ENCODE results near the gene GPR15LG.

GPR15LG gene

DNA sequence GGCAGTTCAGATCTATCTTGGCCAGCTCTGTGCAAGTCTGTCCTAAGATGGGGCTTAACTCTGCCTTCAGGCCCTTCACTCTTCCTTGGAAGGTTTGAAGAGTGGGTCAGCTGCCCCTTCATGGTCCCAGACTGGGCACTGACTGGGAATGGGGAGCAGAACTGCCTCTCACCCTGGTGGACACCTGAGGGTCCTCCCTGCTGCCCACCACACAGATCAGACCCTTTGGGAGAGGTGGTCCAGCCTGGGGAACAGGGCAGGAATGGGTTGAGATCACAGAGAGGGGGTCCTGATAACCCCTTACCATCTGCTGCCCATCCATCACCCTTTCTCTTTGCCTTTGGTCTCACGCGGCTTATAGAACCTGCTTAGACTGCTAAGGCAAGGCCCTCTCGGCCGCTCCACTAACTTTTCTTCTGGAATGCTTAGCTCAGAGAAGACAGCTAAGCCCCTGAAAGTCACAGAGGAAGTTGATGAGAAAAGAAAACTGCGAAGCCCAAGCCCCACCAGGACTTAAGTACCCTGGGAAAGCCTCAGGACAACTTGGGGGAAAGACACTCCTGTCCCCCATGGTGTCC is 20.3 kb downstream of the GPR15LG start:
- no peak for DNase-seq (ENCODE audit: low spot score)

DNA sequence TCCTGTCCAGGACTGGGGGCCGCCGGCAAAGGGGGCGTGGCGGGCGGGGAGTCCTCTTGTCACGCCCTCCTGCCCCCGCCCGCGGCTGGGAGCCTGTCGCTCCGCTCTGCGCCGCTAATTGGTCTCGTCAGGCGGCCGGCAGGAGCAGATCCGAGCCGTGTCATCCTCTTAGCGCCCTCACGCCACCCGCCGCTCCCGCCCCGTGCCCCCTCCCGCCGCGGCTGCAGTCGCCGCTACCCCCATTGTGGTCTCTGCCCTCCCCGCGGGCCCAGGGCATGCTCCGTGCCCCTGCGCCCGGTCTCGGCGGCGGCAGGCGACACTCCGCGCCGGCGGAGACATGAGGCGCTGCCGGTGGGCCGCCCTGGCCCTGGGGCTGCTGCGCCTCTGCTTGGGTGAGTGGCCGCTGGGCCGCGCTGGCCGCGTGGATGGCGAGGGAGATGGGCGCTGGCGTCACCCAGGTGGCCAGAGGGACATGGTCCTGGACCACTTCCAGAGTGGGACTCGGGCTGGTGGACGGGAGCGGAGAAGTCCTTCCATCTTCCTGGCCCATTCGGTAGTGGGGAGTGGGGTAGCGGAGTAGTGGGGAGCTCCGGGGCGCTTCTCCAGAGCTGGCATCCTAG is 20.9 kb downstream of the GPR15LG start, which contains the start of gene CDHR1:
TSS of gene CDHR1 (plus strand) at position 114 of the 620 bp plus-strand sequence. CDS start at position 338, 224 bp downstream.
- DNase-seq (ENCODE audit: low spot score) = peak; percentile 52

DNA sequence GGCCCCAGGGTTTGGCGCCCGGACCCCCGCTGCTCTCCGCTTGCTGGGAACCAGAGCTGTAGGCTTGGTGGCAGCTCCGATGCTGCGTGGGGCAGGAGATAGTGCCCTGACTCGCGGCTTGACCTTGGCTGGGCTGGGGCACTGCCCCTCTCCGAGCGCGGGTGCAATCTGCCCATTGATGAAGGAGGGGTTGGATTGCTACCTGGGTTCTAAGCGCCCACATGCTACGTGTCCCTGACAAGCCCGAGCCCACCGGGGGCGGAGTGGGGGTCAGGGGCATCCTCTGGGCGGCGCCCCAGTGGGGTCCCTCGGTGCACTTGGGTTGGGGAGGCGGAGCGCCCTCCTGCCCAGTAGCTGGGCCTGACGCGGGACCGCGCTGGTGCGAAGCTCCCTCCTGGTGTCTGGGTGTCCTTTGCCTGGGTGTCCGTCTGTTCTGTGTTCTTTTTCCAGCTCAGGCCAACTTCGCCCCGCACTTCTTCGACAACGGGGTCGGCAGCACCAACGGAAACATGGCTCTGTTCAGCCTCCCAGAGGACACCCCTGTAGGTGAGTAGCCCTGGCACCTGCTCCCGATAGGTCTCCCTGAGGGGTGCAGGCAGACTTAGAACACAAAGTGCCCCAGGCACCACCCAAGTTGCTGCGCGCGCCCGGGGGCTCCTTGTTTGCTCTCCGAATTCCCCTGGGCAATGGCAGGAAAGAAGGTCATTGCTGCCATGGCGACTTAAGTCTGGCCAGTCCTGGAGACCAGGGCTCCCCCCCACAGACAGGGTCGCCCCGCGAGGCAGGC is 21.6 kb downstream of the GPR15LG start:
- DNase-seq (ENCODE audit: low spot score) = no peak

DNA sequence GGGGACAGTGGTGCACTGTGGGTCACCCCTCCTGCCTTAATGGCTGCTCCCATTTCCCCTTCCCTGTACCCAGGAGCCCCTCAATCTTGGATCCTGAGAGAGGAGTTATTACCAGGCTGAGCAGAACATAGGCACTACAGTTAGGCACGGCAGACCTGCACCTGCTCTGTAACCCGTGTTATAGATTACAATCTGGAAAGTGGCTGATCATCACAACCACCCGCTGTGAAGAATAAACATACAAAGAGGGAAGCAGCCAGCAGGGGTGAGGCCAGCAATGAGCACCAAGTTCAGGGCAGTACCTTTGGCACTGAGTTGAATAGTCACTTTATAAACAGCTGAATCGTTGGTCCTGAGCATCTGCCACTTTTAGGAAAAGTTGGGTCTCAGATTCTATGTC is 22.5 kb downstream of the GPR15LG start:
- no peak for DNase-seq (ENCODE audit: low spot score)

DNA sequence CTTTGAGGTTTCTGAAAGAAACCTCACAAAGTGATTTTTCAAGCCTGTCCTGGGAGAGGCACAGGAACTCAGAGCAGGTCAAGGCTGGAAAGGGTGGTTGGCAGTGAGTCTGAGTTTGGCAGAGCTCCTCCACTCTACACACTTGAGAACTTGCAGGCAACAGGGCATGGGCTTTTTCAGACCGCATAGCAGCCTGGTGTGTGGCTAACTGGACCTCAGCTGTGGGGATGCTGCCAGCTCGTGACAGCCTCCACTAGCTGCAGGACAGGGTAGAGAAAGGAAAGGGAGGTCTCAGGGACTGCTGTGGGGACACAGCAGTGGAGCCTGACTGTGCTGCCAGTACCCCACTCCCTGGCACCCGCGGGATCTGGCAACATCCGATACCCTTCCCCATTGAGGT is 23.3 kb downstream of the GPR15LG start:
- DNase-seq (ENCODE audit: low spot score) = no peak

DNA sequence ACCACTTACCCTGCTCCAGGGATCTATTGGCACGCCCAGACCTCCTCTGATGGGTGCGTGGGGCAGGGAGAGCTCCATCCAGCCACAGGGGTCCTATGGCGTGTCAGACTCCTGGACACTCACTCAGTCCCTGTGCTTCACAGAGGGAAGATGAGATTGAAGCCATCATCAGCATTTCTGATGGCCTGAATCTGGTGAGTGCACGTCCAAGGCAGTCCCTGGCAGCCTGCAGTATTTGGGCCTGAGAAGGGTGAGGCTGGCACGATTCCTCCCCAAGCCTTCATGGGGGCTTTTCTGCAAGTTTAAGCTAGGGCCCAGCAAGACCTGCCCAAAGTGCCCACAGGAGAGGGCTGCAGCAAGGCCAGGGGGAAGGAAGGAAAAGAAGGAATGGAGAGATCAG is 24.0 kb downstream of the GPR15LG start:
- no peak for DNase-seq (ENCODE audit: low spot score)

DNA sequence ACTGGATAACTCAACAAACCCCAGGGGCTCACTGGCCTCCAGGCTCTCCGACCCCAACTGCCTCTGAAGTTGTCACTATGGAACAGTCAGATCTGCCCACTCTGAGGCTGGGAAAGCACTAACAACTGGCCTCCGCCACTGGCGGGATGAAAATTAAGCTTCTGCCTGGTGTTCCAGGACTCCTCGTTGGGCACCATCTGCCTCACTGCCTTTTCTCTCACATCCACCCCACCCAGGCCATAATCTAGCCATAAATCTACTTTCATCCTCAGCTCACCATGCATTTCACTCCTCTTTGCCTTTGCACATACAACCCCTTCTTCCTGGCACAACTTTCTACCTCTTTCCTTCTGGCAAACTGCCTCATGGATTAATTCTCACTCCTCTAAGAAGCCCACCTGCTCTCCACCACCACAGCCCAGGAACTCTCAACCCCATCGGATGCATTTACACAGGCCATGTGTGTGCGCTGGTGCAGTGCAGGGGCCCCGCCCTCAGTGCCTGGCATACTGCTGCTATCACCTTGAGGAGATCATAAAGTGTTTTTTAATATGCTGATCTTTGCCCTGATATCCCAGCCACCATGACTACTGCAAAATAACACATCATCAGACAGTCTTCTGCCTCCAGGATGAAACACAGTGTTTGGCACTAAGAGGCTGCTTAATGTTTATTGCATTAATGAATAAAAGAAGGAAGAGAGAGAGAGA is 24.8 kb downstream of the GPR15LG start:
- no peak for DNase-seq (ENCODE audit: low spot score)

DNA sequence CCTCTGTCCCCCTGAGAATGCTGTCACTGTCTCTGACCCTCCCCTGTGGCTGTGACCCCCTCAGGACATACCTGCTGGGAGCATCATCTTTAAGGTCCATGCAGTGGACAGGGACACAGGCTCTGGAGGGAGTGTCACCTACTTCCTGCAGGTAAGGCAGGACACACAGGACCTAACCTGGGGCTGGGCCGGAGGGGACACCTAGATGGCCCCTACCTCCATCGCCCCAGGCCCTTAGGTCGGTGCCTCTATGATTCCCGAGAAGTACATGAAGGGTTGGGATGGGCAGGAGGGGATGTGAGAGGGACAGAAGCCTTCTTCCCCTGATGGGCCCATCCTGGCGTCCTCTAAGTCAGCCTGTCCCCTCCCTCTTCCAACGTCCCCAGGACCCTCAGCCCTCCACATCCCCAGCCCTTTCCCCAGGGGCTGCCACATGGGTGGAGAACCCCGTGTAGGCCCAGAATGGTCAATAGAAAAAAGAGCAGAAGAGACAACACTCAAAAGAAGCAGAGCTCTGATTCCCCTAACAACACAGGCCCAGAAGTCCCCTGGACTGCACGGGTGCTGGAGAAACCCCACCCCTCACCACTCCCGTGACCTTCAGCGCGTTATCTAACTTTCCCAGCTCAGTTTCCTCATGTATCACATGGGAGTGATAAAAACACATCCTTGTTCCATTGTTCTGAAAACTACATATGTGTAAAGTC is 27.1 kb downstream of the GPR15LG start:
- DNase-seq (ENCODE audit: low spot score) = no peak

DNA sequence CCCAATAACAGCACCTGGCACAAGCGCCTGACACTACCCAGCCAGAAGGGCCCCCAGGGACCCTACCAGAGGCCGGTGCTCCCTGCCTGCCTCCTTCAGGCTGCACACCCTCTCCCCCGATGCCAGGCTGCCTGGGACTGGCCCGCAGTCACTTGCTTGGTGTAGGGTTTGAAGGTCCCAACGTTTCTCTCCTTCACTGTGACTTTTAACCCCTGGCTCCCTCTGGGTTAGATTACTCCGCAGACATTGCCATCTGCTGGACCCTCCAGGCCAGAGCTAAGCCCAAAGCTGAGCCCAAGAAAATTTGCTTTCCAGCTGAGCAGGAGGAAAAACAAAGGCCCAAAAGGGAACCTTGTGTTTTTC is 27.6 kb downstream of the GPR15LG start:
- no peak for DNase-seq (ENCODE audit: low spot score)

DNA sequence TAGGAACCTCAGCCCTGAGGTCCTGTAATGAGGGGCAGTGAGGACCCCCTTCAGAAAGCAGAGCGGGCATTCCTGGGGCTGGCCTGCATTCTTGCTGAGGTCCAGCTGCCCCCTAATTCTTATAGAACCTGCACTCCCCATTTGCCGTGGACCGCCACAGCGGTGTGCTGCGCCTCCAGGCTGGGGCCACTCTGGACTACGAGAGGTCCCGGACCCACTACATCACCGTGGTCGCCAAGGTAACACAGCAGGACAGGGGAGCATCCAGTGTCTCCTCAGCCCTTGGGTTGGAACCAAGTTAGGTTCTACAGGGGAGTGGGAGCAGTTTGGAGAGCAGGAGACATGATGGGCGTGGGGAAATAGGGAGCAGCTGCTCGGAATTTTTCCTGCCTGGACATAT is 28.1 kb downstream of the GPR15LG start:
- no peak for DNase-seq (ENCODE audit: low spot score)

DNA sequence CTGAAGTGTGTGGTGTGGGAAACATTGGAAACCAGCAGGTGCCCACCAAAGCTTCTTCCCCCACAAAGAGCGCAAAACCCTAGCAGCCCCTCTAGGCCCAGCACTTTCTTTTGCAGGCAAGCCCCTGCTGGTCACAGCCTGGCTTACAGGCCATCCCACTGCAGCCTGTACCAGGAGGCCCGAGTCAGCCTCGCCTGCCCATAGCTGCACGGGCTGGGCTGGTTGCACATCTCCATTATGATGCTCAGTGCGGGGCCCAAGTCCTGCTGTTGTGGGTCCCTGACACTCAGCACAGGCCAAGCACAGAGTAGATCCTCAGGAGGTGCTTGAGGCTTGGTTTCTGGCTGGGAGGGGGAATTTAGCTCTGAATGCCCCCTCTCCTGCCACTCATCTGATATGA is 28.7 kb downstream of the GPR15LG start:
- DNase-seq (ENCODE audit: low spot score) = no peak

DNA sequence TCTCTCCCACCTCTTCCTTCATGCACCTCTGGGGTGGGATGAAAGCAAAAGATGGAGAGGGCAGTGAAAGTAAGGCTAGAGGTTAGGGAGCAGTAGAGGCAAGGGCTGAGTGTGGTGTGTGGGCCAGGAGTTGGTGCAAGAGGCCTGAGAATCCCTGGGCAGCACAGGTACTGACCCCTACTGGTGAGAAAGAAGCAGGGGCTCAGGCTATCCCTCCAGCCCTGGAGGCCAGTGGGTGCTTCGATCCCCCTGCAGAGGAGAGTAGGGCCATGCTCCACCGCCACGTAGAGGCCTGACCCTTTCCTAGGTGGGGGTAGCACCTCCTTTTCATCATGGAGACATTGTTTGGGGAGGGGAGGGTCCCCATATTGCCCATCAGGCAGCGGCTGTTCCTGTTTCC is 30.5 kb downstream of the GPR15LG start:
- no peak for DNase-seq (ENCODE audit: low spot score)

DNA sequence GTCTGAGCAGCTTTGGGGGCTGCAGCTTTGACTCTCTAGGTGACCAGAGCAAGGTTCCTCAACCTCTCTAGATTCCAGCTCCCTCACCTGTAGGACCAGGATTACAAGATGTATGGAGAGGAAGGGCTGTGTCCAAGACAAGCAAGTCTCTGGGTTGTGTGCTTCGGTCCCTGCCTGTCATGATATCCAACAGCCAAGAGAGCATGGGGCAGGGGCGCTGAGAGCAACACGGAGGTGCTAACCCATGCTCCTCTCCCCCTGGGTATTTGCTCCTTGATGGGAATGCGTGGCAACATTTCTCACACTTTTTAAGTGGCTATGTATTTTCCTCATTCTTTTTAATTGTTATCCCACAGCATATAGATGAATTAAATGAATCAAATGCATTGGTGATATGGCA is 31.0 kb downstream of the GPR15LG start:
- DNase-seq (ENCODE audit: low spot score) = no peak

DNA sequence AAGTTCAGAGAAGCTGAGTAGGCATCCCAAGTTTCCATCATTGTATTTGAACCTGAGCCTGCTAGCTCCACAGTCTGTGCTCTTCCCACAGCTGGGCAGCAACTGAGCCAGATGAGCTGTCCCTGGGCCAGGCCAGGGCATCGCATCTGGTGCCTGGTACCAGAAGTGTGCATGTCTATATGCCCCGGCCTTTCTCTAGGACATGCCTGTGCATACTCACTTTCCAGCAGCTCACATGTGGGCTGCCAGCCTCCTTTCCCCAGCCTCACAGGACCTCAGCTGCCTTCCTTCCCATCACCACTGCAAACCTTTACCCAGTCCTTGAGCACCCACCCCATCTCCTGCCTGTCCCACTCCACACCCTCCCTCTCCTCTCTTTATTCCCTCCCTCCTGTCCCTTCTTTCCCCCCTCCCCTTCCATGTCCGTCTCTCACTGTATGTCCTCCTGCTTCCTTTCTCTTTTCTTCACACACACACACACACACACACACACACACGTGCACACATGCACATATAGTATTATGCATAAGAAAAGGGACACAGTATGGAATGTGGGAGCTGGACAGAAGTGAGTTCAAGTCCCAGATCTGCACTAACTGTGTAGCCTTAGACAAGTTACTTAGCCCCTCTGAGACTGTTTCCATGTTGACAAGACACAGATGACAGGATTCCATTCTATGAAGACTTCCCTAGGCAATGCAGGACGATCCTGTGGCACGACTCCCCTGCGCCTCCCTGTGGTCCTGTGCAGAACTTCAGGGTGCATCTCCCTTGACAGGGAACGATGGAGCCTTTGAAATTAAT is 31.6 kb downstream of the GPR15LG start:
- DNase-seq (ENCODE audit: low spot score) = peak; percentile 46

DNA sequence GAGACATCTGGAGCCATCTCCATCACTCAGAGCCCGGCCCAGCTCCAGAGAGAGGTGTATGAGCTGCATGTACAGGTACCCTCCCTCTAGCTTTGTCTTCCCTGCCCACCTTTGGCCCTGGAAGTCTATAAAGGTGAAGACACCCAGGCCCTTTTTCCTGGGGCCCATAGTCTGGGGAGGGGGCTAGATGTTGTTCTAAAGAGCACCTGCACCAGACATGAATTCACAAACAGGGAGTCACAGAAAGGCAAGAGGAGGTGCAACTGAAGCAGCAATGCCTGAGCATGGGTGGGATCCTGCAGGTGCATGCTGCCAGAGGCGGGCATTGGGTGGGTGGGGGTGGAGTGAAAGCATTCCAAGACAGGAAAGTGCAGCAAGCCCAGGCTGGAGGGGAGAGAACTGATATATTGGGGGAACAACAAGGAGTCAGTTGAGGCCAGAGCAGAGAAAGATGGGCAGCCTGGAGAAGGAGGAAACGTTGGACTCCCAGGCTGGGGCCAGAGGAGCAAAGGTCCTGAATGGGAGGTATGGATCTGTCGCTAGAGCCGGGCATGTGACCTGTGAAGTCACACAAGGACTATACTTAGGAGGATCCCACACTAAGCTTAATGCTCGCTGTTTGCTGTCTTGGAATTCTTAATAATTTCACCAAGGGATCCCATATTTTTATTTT is 32.4 kb downstream of the GPR15LG start:
- no peak for DNase-seq (ENCODE audit: low spot score)

DNA sequence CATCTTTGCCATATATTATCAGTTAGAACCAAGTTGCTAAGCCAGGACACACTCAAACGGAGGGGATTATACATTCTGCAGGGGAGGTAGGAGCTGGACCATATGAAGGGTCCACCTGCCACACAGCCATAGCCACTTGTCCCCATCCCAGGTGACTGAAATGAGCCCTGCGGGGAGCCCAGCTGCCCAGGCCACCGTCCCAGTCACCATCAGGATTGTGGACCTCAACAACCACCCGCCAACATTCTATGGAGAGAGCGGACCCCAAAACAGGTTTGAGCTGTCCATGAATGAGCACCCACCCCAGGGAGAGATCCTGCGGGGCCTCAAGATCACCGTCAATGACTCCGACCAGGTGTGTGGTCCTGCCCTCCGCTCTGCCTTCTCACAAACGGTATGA is 34.4 kb downstream of the GPR15LG start:
- no peak for DNase-seq (ENCODE audit: low spot score)

DNA sequence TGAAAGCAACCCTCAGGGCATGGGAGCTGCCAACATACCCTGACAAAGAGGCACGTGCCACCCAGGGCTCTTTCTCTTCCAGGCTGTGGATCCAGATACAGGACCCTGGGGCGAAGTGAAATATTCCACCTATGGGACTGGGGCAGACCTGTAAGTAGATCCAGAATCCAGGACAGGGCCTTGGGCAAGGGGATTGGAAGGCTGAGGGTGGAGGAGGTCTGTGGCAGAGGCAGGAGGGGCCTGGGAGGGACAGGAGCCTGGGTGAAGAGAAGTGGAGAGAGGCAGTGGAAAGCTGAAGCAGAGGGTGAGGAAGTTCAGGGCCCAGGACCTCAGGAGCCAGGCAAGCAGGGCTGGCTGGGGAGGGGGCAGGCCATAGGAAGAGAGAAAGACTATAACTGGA is 38.0 kb downstream of the GPR15LG start:
- no peak for DNase-seq (ENCODE audit: low spot score)

DNA sequence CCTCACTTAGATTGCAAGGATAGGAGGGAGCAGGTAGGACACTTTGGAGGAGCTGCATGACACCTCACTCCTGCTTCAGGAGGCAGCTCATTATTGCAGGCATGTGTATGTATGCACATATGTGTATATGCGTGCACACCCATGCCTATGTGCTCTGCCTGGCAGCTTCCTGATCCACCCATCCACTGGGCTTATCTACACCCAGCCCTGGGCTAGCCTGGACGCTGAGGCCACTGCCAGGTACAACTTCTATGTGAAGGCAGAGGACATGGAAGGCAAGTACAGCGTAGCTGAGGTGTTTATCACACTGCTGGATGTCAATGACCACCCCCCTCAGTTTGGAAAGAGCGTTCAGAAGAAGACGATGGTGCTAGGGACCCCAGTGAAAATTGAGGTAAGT is 38.4 kb downstream of the GPR15LG start:
- DNase-seq (ENCODE audit: low spot score) = no peak

DNA sequence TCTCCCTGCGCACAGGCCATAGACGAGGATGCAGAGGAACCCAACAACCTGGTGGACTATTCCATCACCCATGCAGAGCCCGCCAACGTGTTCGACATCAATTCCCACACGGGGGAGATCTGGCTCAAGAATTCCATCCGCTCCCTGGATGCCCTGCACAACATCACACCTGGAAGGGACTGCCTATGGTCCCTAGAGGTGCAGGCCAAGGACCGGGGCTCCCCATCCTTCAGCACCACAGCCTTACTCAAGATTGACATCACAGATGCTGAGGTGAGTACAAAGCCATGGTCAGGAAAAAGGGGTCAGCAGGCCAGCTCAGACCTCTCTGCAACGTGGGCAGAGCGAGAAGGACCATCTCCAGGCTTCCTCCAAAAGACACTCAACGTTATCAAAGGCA is 39.5 kb downstream of the GPR15LG start:
- DNase-seq (ENCODE audit: low spot score) = no peak

DNA sequence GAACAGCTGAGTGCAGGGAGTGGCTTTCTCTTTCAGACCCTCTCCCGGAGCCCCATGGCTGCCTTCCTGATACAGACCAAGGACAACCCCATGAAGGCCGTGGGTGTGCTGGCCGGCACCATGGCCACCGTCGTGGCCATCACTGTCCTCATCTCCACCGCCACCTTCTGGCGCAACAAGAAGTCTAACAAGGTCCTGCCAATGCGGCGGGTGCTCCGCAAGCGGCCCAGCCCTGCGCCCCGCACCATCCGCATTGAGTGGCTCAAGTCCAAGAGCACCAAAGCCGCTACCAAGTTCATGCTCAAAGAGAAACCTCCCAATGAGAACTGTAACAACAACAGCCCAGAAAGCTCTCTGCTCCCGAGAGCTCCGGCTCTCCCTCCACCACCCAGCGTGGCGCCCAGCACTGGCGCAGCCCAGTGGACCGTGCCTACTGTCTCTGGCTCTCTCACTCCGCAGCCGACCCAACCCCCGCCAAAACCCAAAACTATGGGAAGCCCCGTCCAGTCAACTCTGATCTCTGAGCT is 40.5 kb downstream of the GPR15LG start:
- no peak for DNase-seq (ENCODE audit: low spot score)
